GM18505 (cell line): ENCODE results near the gene CCDC30.
"Not testable (repeated sequence)": the region's sequence is repeated elsewhere in the genome, so short reads cannot be mapped to it uniquely, and the experiment has no call there.

Source experiments
- ATAC-seq: cut with Tn5 transposase; IDR thresholded peaks from one replicate; pipeline ENCODE4 v1.9.1; 2021; ENCODE audit not compliant: unreplicated experiment
- POLR2A ChIP-seq: IDR thresholded peaks from 4 replicates; pipeline ENCODE4 v1.6.1; 2011; ENCODE audit warnings: borderline replicate concordance; ENCODE audit not compliant: insufficient read depth, insufficient read length; ENCODE audit errors: extremely low read depth

Gene CCDC30

GRCh38 chr1:42660907-42661500 lies 197.9 kb downstream of the CCDC30 start:
- no peak for TF ChIP-seq POLR2A
- no peak for ATAC-seq

GRCh38 chr1:42669936-42670335 lies 206.8 kb downstream of the CCDC30 start:
- TF ChIP-seq POLR2A, result no peak
- ATAC-seq, result no peak

DNA sequence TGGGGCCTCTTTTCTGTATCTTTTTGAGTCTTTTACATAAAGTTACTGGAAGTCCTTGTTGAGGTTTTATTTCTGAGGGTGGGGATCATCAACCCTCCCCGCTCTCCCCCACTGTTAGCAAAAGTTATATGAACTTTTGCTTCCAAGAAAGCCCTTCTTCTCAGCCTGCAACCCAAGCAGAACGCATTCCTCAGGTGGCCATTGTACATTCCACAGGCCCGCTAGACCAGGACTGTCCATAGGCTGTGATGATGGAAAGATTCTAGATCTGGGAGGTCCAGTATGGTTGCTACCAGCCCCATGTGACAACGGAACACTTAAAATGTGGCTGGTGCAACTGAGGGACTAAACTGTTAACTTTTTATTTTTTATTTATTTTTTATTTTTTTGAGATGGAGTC lies 207.3 kb downstream of the CCDC30 start:
- ATAC-seq, result no peak
- no peak for TF ChIP-seq POLR2A

DNA sequence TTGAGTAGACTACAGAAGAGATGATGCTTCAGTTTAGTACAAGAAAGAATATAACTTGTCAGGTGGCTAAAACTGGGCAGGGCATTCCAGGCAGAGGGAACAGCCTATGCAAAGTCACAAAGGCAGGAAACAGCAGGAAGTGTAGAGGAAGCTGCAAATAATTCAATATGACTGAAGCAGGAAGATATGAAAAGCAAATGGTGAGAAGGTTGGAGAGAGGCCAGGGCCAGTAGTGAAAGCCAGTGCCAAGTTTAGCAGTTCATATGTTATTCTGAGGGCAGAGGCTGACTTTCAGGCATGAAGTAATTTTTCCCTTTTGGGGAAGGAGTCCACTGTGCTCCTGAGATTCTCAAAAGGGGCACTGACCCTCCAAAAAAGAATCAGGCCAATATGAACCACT lies 211.1 kb downstream of the CCDC30 start:
- TF ChIP-seq POLR2A, result no peak
- no peak for ATAC-seq

GRCh38 chr1:42674682-42675081 lies 211.6 kb downstream of the CCDC30 start:
- no peak for ATAC-seq
- no peak for TF ChIP-seq POLR2A

DNA sequence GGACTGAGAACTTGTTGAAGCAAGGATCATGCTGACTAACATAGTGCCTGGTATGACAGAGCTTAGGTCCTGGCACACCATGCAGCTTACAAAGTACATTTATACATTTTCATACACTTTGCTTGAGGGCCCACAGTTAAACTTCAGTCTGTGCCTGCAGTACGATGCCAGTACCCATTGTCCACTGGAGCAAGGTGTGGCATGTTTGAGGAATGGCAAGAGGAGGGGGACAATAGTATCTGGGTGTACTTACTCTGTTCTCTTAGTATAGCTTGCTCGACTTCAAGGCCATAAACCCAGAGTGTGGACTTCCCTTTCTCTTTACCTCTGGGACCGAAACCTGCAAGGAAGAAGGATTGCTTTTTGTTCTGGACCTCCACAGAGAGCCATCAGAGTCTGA lies 212.4 kb downstream of the CCDC30 start:
- no peak for TF ChIP-seq POLR2A
- ATAC-seq, result no peak

- ATAC-seq, result no peak
- TF ChIP-seq POLR2A, result no peak
Observed at GRCh38 chr1:42676534-42677087, 213.5 kb downstream of the CCDC30 start.

GRCh38 chr1:42679364-42679983 lies 216.4 kb downstream of the CCDC30 start:
- TF ChIP-seq POLR2A, result no peak
- no peak for ATAC-seq

DNA sequence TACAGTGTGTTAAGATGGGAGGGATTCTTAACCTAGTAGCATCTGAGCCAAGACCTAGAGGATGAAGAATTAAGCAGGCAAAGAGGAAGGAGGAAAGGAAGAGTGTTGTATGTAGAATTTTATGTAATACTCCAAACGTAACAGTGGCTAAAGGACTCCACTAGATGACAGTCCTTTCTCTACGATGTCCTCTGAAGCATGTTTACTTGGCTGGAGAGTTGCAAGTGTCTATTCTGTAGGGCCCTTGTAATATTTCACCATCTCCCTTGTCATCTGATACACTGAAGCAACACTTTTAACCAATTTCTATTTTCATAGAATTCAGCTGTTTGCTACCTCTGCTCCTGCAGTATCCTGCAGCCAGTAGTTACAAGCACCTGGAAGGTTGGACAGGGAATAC lies 217.0 kb downstream of the CCDC30 start:
- no peak for ATAC-seq
- TF ChIP-seq POLR2A, result no peak

GRCh38 chr1:42680921-42681683 lies 218.0 kb downstream of the CCDC30 start:
- no peak for ATAC-seq
- TF ChIP-seq POLR2A, result no peak

- peak; percentile 87 for TF ChIP-seq POLR2A
Observed at GRCh38 chr1:42681741-42682483, 218.8 kb downstream of the CCDC30 start, which contains the start of gene YBX1. Gene YBX1, plus strand, starts transcription at chr1:42682418. Its CDS starts 148 bp downstream, at chr1:42682566.

DNA sequence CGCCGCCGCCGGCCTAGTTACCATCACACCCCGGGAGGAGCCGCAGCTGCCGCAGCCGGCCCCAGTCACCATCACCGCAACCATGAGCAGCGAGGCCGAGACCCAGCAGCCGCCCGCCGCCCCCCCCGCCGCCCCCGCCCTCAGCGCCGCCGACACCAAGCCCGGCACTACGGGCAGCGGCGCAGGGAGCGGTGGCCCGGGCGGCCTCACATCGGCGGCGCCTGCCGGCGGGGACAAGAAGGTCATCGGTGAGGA lies 219.3 kb downstream of the CCDC30 start:
- ATAC-seq, result not testable (repeated sequence)

More at GRCh38 chr1:42681741-42682483, 218.8 kb downstream of the CCDC30 start, which contains the start of gene YBX1:
- ATAC-seq, result peak; percentile 78
